Stimulated activated CD4-positive, alpha-beta T cell treated with anti-CD3 and anti-CD28 coated beads, Interleukin-15, amount 100 ng/mL, for 1 hour (primary cell): ENCODE results near the gene KSR2.

ENCODE experiments used
- DNase-seq, 2 donors: peaks; one replicate each; pipeline ENCODE4 v3.0.0-alpha.2; 2020; ENCODE audit warnings: low read depth in 1 of 2, low spot score in 1 of 2

The KSR2 gene

DNA sequence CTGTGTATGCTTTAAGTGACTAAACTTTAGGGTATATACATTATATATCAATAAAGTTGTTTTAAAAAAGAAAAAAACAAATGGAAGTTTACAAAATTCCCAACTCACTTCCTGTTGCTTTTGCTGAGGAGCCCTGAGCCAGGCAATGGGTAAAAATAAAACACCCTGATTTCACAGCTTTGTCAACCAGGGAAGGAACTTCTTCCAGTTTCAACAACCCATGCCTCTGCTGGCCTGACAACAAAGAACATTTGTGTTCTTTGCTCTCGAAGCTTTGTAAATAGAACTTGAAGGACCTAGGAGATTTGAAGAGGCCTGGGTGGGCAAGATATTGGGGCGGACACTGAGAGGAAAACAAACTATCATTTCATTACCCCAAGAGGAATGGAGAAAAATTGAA, 466.2 kb downstream of the KSR2 start:
- no peak for DNase-seq

DNA sequence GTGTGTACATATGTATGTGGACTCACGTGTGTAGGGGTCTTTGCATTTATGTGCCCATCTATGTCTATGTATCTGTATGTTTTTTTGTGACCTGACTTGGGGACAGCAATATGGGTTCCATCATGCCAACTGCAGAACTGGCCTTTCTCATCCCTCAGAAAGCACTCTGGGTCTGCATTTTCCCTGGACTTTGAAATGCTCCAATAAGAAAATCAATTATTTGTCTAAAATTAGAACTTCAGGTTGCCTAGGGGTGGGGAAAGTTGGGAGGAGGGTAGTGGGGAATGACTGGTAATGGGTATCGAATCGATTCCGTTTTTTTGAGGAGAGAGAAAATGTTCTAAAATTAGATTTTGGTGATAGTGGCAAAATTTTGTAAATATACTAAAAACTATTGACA, 466.6 kb downstream of the KSR2 start:
- DNase-seq: no peak

DNA sequence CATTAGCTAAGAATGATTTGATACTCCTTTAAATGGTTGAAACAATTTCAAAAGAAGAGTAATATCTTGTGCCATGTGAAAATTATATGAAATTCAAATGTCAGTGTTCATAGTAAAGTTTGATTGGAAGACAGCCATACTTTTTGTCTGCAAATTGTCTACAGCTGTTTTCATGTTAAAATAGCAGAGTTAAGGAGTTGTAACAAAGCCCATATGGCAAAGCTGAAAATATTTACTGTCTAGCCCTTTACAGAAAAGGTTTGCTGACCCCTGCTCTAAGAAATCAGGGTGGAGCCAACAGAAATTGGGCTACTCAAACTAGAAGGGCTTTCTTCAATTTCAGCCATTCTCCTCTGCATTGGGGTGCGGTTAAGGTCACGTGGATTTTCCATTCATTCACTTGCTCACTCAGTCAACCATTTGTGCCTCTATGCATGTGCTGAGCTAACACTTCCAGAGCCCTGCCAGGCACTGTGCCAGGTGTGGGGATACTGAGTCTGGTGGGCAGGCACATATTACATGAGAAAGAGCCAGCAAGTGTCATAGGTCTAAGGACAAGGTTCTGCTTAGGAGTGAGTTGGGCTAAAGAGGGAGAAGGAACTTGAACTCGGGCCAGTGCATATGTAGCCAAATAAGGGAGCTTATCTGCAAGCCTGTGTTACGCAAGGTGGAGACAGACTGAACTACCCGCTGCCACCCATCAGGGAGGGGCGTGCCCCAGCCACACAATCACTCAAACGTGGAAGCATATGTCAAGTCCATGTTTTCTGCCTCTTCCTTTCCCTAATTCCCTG, 467.5 kb downstream of the KSR2 start:
- DNase-seq: no peak

DNA sequence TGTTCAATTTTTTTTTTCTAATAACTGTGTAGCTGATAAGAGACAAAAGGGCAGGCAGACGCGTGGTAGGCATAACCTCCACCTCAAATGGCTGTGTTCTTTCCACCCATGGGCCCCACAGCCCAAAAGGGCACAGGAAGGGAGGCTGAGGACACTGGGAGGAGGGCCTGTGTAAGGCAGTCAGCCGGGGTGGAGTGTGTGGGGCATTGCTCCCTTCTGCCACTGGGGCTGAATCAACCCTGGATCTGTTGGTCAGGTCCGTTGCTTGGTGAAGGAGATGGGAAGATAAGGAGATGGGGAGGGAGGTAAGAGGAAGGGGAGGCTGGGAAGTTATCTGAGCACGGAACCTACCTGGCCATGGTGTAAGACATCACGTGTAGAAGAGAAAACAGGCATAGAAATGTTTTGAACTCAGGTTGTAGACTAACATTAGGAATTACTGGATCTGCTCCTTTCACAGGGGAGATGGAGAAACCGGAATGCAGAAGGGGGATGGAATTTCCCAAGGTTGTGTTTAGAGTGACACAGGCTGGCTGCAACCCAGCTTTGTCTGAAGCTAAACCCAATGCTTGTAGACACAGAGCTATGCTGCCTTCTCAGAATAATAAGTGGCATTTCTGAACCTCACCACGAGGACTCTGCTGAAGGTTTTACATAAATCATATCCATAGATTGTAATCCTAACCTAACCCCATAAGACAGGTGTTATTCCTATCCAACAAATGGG, 468.9 kb downstream of the KSR2 start:
- no peak for DNase-seq

DNA sequence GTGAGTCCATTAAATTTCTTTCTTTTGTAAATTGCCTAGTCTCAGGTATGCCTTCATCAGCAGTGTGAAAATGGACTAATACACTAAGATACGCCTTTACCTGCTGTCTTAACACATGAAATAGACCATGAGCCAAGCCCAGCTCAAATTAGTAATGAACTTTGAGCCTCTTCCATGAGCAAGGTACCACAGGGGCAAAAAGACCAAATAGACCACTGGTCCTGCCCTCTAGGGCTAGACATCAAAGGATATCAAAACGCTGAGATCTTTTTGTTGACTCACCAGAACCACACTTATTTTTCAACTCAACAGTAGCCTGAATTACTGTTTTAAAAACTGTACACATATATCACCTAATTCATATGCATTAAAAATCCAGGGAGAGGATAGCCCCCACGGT, 469.9 kb downstream of the KSR2 start:
- DNase-seq: no peak

DNA sequence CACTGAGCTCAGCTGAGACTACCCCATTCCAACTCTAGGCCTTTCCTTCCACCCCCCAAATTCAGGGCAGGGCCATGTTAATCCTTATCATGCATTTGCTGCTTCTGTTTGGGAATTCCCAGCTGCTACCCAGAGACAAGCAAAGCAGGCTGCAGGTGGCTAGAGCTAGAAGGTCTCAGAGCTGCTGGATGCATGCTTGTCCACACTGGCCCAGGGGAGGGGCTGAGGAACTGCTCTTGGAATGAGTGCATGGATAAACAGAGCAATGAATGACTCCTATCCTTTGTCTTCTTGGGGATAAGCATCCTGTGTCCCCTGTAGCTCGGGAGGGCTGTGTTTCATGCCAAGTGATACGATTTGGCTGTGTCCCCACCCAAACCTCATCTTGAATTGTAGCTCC, 470.5 kb downstream of the KSR2 start:
- DNase-seq: no peak

DNA sequence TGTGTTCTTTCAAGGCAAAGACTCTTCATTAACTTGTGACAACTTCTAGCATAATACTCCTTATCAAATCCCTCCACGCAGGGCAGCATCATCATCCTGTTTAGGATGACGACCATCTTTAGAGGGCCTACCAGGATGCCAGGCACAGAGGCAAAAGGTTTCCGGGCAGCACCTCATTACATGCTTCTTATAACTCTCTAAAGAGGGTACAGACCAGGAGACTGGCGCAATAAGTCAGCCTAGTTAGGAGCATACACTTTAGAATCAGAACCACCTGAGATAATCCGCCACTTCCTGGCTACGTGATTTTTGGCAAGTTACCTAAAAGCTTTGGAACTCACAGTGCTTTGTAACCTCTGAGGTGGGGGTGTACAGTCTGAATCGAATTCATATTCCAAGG, 471.4 kb downstream of the KSR2 start:
- DNase-seq: no peak

DNA sequence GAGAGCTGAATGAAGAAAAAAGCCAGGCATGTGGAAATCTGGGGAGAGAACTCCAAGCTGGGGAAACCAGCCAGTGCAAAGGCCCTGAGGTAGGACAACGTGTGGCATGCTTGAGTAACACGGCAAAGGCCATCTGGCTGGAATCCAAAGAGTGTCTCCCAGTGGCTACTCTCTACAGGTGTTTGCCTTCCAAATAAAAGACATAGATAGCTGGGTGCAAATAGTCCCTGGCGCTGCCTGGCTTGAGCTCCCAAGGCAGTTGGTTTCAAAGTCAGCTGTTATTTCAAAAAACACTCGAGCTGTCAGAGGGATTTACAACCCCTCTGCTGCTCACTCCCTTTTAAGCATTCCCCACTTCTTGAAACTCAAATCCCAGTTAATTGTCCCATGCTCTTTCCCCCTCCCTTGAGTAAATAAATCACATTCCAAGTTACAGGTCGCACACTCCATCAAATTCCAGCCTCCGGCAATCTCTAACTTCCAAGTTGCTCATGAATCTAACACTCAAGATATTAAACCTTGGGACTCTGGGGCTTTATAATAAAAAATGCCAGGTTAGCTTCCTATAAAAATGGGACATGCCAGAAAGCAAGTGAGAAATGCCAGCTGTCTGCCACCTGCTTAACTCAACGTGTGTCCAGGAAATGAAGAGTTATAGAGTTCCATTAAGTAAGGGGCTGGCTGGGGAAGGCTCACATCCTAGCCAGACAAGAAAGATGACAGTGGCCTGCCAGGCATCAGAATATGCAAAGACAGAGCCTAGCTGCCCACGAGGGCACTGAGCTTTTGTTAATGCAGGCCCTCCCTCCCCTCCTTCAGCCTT, 473.7 kb downstream of the KSR2 start:
- no peak for DNase-seq

DNA sequence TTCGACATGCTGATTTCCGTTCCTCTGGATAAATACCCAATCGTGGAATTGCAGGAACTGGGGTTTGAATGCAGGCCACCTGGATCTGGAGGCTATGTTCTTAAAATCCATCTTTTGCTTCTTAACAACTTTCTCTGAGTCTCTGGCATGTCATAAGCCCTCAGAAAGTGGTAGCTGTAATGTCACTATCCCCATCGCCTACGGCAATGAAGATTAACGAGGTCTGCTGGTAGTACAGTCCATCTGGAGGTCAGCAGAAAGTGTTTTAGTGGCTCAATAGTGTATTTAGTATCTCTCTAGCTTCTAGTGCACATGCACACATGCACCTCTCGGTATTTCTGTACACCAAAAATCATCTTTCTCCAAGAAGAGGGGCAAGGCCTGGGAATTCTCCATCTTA, 477.1 kb downstream of the KSR2 start:
- DNase-seq: no peak

DNA sequence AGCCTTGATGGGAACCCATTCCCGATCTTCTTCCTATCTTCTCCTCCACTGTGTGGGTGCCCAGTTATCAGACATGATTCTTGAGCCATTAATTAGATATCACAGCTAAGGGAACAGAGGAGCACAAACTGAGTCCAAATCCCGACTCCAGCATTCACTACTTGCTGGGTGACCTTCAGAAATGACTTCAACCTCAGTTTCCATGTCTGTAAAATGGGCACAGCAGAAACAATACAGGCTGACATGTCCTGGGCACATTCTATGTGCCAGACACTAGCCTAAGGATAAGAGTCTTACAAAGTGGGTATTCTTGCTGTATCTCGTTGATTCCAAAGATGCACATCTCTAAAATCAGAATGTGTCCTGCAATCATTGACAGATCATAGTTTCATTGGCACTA, 478.7 kb downstream of the KSR2 start:
- no peak for DNase-seq

DNA sequence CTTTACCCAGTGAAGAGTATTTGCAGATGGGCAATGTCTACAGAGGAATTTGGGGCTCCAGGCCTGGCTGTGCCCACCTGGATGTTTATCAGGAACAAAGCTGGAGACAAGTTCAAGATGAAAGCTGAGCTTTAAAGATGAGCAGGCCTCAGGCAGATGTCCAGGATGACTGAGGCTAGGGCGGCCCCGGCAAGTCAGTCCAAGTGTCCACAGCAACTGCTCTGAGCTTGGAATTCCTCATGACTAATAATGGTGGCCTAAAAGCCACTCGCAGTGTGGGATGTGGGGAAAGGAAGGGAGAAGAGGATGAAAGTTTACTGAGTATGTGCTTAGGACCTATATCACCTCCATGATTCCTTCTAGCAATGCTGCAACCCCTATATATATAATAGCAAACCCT, 479.1 kb downstream of the KSR2 start:
- DNase-seq: no peak

DNA sequence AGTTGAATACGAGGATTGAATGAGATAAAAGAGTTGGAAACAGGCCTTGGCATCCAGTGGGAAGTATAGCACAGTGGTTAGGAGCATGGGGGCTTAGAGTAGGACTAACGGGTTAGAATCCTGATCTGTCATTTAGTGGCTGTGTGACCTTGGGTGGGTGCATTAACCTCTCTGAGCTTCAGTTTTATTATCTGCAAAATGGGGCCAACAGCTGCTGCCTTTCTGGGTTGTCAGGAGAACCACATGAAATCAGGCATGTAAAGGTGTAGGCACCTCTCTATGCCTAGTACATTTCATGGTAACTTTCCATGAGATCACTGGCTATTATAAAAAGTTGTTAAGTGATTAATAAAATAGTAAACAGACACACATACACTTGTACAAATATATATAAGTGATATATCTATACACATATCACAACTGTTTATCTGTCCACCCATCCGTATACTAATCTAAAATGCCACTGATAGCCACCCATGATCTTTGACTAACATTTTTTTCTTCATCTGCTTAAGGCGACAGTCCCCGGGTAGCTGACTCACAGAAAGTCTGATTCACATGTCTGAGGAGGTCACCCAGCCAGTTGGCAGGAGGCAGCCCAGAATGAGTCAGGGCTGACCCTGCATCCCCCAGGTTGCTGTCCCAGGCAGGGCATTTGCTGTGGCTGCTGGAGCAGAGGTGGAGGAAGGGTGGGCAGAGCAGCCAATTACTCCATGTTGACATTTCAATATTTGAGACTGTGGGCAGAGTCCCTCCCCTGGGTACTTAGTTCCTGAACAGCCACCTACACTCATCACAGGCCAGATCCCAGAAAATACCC, 481.7 kb downstream of the KSR2 start:
- DNase-seq: no peak

DNA sequence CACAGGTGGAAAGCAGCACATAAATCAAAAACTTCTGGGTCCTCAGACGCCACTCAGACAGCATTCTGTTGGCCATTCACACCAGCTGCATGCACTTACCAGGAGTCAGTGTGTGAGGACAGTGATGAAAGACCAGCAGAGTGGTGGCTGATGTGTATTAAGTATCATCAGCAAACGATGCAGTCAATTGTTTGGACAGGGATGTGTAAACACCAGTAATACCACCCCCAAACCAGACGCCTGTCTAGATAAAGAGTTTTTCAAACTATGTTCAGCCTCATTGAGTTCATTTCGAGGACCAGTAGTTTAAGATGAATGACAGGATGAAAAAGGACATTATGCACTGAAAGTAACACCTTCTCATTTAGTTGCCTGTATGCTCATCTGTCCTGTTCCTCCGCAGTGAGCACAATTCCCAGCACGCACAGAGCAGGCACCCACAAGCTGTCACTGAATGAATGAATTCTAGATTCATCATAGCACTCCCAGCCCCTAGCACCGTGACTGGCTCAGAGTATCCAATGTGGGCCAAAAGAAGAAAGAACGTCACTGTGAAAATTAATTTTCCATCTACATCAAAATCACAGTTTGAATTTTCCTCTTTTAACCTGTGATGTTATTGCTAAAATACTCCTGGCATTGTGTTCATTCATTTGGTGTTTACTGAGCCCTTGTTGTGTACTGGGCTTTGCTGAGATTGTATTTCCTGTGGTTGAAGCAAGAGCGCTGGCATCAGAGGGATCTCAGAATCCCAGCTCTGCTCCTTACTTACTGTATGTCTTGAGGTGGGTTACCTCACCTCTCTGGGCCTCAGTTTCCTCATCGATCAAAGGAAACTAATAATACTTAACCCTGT, 482.6 kb downstream of the KSR2 start:
- no peak for DNase-seq

DNA sequence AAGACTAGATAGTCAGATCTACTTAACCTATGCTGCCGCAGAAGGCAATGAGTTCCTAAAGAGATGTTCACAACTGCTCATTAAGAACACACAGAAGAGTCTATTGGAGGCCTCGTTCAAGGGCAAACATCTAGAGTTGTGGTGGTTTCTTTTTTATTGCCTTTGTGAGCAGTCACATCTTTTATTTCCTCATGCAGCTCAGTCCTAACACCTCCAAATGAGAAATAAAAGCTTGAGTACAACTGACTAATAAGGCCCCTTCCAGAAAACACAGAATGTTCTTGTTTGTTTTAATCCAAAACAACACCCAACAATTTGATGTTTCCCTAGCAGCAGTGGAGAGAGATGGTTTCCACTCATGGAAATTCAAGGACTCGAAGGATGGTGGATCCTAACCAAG, 483.9 kb downstream of the KSR2 start:
- no peak for DNase-seq

DNA sequence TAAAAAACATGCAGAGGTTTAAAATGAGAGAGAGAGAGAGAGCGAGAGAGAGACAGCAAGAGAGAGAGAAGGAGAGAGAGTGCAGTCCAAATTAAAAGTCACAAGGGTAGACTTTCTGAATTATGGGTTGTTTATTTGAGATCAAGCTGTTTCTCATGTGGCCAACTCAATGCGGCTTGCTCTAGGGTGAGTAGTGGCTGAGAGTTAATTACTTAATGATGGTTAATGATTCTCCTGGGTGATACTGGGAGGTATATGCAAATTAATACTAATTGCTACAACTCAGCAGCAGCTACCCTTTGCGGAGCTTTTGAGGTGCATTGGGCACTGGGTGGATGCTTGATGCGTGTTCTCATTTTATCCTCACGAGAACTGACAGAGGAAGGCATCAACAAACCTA, 485.3 kb downstream of the KSR2 start:
- no peak for DNase-seq

DNA sequence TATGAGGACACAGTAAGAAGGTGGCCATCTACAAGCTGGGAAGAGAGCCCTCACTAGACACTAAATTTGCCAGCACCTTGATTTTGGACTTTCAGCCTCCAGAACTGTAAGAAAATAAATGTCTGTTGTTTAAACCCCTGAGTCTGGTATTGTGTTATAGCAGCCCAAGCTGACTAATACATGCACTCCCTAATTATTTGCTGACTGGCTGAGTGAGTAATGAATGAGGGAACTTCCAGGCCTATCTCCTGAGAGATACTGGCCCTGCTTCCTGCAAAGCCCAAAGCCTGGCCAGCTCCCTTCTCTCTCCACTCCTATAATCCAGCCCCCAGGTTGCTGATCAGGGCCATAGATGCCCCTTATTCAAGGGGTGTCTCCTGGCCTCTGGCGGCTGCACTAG, 487.3 kb downstream of the KSR2 start:
- DNase-seq: no peak

DNA sequence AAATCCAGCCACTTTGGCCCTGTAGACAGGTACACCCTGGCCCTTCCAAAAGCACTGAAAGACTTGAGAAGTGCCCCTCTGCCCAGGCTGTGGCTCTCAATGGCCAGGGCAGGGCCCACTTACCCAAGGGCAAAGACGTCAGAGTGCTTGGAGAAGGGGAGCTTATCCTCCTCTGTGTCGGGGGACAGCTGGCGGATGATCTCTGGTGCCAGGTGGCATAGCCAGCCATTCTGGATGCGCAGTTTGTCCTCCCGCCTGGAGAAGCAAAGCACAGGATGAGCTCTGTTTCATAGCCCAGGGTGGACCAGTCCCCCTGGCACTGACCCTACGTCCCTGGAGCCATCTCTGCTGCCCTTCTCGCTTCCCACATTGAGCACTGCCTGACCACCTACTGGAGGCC, 492.4 kb downstream of the KSR2 start:
- DNase-seq: no peak

DNA sequence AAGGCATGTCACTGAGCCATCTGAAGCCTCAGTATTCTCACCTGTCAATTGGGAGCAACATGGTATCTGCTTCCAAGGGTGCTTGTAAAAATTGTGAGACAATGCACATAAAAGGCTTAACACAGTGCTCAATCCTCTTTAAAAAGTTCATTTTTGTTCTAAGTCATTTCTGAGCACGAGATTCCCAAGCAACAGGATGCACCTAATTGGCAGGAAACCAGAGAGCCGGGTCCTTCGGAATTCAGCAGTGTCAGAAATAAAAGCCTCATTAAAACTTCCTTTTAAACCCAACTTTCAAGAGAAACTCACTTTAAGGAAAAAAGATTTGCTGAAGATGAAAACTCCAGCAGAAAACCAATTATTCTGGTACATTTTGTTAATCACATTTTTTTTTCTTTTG, 494.9 kb downstream of the KSR2 start:
- DNase-seq: no peak

DNA sequence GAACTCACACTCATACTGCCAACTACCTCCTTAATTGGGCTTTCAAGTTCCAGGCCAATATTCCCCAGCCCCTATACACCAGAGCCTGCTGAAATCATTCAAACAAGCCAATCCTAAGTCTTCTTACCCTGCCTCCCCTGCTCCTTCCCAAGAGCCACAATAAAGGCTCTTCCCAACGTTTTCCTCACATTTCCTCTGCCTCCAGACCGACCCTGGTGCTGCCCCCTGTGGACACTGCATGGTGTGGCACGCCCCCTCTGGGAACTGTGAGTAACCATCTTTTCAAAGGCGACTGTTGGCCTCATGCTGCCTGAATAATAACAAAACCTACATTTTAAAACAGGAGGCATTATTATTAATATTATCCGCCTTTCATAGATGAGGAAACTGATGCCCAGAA, 495.8 kb downstream of the KSR2 start:
- no peak for DNase-seq

DNA sequence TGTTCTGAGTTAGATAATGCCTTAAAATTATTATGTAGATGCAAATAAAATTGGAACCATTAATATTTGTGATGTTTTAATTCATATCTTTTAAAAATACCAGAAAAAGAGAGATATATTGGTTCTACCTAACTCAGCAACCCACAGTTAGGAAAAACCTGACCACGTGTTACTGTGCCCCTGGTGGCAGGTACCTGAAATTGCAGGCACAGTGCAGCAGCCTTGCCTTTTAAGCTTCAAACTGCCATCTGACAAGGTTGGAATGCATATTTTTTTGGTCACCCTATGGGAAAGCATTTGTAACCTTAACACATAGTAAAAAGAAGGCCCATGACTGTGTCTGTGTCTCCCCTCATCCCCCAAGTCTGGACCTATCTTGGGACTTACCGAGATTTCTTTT, 498.0 kb downstream of the KSR2 start:
- no peak for DNase-seq
